ENCODE results near the gene HLA-DQA1.
"Not testable (repeated sequence)": the region's sequence is repeated elsewhere in the genome, so short reads cannot be mapped to it uniquely, and the experiment has no call there.

Gene HLA-DQA1

GRCh38 chr6:32659856-32660595 is 22.8 kb downstream of the HLA-DQA1 start:
- DNase-seq (ENCODE audit: low read depth): no peak

DNA sequence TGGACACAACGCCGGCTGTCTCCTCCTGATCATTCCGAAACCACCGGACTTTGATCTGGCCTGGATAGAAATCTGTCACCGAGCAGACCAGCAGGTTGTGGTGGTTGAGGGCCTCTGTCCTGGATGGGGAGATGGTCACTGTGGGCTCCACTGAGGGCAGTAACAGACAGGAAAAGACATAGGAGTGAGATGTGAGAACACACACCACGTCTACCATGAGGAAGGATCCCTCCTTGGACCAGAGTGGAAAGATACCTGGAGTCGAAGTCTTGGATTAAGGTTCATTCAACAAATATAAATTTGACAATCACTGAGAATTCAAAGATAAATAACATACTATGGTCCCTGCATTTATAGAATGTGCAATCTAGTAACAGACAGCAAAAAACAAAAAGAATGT is 24.9 kb downstream of the HLA-DQA1 start:
- DNase-seq (ENCODE audit: low read depth): no peak

- no peak for DNase-seq (ENCODE audit: low read depth)
Observed at GRCh38 chr6:32662836-32663235, 25.6 kb downstream of the HLA-DQA1 start.

- DNase-seq (ENCODE audit: low read depth): no peak
Observed at GRCh38 chr6:32664354-32664753, 27.1 kb downstream of the HLA-DQA1 start.

GRCh38 chr6:32664827-32665362 is 27.7 kb downstream of the HLA-DQA1 start:
- peak; percentile 42 for DNase-seq (ENCODE audit: low read depth)

DNA sequence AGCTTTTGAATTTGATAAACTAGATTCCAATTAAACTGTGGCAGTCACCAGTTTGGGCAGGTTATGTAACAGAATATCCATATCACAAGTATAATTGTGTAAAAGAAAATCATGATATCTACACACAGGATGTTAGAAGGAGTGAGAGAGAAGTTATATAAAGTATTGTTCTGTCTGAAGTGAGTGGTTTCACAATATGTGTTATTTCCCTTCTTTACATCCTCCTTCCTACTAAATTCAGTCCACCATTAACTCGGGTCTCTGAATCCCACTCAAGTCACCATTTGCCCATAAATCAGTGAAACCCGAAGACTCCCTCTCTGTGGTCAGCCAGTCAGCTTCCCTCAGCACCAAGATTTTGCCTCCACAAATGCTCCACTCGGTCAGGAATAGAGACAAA is 28.5 kb downstream of the HLA-DQA1 start:
- no peak for DNase-seq (ENCODE audit: low read depth)

DNA sequence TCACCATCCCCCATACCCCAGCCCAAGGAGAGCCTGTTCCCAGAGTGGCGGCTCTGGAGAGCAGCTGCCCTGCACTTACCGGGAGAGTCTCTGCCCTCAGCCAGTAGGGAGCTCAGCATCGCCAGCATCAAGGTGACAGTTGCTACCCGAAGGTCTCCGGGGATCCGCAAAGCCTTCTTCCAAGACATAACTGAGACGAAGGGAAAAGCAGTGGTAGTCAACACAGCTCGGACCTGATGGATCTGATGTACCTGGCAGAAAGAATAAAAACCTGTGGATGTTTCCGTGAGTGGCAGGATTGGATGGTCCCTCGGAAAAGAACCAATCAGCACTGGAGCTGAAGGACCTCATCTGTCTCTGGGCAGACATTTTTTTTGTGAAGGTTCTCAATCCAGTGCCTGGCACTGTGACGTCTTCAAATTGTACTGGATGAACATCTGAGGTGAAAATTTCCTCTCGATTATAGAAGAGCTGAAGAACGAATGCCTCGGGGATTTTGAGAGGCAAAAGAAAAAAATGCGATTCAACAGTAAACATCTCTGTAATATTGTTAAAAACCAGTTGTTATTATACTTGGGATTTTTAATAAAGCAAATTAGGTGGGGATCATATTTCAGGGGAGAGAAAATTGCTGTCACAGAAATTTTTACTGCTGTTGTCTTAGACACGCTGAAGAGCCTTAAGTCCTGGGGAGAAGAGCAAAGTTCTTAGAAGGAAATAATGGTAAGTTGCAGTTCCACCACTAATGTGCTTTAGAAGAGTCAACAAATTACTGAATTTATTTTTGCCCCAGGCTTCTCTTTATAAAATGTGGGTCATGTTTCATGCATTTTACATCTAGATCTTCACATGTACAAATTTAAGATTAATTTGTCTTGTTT is 29.5 kb downstream of the HLA-DQA1 start, which contains the start of gene HLA-DQB1:
Gene HLA-DQB1, minus strand, starts transcription at position 238 of the 881 bp plus-strand sequence. Its CDS starts 50 bp downstream, at position 188.
- DNase-seq (ENCODE audit: low read depth): peak; percentile 42

GRCh38 chr6:32668226-32668747 is 31.1 kb downstream of the HLA-DQA1 start:
- DNase-seq (ENCODE audit: low read depth): peak; percentile 55

DNA sequence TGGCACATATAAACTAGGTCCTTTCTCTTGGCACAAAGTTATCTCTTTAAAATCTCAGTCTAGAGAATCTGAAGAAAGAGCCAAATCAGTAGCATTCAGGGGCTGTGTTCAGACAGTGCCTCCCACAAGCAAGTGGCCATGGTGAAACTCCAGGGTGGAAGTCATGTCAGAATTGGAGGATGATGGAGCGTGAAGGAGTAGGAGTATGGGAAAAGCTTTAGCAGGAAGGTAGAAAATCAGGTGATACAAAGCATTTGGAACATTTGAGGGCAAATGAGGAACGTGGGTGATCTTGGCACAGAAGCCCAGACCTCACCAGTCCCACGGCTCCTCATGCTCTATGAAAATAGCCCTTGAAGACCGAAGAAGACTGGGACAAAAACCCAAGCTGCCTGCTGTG is 32.0 kb downstream of the HLA-DQA1 start:
- DNase-seq (ENCODE audit: low read depth): no peak

GRCh38 chr6:32669893-32670292 is 32.7 kb downstream of the HLA-DQA1 start:
- no peak for DNase-seq (ENCODE audit: low read depth)

GRCh38 chr6:32671908-32672307 is 34.7 kb downstream of the HLA-DQA1 start:
- DNase-seq (ENCODE audit: low read depth): not testable (repeated sequence)

- not testable (repeated sequence) for DNase-seq (ENCODE audit: low read depth)
Observed at GRCh38 chr6:32674123-32674522, 36.9 kb downstream of the HLA-DQA1 start.

DNA sequence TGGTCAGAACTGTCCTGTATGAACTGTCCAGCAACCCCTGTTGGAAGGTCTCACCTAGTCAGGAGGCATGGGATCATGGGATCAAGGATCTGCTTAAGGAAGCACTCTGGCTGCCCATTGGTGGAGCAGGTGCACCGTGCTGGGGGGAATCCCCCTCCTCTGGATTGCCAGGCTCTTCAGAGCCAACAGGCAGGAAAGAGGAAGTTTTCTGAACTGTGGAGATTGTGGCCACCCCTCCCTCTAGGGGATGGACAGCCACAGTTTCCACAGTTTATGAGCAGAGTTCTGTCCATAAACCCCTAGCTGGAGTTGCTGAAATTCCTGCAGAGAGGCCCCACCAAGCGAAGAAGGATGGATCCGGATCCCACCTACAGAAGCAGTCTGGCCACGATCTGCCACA is 42.3 kb downstream of the HLA-DQA1 start:
- no peak for DNase-seq (ENCODE audit: low read depth)

DNA sequence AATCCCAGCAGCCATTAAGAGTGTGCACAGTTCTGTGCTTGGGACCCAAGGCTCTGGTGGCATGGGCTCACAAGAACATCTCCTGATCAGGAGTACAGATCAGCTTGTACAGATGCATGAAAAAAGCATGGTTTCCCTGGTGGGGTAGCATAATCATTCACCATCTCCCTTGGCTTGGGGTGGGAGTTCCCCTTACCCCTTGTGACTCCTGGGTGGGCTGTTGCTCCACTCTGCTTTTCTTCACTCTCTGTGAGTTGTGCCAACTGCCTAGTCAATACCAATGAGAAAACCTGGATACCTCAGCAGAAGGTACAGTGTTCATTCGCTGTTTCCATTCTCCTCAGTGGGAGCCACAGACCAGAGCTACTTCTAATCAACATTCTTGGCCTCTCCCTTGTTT is 42.8 kb downstream of the HLA-DQA1 start:
- DNase-seq (ENCODE audit: low read depth): no peak

GRCh38 chr6:32684246-32684645 is 47.0 kb downstream of the HLA-DQA1 start:
- no peak for DNase-seq (ENCODE audit: low read depth)

DNA sequence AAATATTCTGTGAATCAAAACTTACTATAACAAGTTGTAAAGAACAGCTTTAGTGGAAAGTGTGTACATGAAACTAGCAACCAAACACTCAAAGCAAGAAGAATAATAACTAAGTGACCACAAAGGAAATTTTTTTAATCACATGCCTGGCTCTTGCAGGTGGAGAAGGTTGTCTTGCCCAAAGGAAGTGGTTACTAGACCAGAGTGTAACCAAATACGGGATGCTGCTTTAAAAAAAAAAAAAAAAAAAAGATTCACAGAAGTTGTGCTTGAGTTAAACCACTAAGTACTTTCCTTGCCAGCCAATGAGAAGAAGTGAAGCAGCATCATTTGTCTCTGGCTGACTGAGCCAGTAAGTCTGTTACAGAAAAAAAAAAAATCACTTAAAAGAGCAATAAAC is 48.4 kb downstream of the HLA-DQA1 start:
- DNase-seq (ENCODE audit: low read depth): peak; percentile 22

- no peak for DNase-seq (ENCODE audit: low read depth)
Observed at GRCh38 chr6:32689531-32690501, 52.6 kb downstream of the HLA-DQA1 start.

- peak; percentile 5 for DNase-seq (ENCODE audit: low read depth)
Observed at GRCh38 chr6:32692019-32692418, 54.8 kb downstream of the HLA-DQA1 start.

Data from T-helper 22 cell (primary cell).